SKM-1 treated with dmso at 0.1 percent for 144 hours (cell line): Measurements from ENCODE around the gene POU6F2.
"Not testable (repeated sequence)": the region's sequence is repeated elsewhere in the genome, so short reads cannot be mapped to it uniquely, and the experiment has no call there.

Source experiments
- DNase-seq: peaks from one replicate; lab custom pipeline; 2025; ENCODE audit not compliant: unreplicated experiment; lab: John Stamatoyannopoulos, UW

The POU6F2 gene

DNA sequence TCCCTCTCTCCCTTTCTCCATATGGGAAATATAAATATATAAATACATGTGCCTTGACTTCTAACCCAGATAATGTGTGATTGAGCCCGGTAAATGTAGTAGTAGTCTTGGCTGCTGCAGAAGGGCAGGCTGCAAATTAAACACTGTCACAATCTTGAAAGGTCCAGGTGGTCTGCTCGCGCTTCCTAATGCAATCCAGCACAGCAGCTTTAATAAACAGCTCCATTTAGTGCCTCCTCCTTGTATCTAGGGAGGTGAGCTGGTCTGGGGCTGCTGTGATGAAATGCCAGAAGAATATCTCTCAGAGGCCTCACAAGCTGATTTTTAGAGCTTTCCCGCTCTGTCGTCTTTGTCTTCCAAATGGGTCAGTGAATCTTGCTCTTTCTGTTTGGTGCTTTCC, 782 bp downstream of the POU6F2 start:
- DNase-seq: no peak

DNA sequence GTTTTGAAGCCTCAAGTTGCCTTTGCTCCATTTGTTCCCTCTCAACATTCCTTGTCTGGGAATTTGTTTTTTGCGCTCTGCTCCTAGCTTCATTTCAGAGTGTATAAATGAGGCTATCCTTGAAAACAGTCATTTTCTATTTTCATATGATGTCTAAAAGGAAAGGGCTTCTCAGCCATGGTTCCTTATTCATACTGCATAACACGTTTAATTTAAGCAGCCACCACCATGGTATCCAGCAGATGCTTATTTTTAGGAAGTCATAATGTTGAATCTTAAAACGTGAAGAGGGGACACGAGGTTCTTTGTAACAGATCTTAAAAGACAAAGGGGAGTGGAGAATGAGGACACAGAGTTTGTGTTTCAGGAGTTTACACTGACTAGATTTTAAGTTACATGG, 14.5 kb downstream of the POU6F2 start:
- no peak for DNase-seq

DNA sequence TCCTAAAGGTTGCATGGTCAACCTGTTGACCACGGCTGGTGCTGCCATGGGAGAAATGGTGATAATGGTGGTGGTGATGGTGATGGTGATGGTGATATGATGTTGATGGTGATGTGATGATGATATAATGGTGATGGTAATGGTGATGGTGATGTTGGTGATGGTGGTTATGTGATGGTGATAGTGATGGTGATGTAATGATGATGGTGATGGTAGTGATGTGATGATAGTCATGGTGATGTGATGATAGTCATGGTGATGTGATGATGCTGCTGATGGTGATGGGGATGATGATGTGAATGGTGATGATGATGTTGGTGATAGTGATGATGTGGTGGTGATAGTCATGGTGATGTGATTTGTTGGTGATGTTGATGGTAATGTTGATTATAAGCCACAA, 23.9 kb downstream of the POU6F2 start:
- DNase-seq: no peak

DNA sequence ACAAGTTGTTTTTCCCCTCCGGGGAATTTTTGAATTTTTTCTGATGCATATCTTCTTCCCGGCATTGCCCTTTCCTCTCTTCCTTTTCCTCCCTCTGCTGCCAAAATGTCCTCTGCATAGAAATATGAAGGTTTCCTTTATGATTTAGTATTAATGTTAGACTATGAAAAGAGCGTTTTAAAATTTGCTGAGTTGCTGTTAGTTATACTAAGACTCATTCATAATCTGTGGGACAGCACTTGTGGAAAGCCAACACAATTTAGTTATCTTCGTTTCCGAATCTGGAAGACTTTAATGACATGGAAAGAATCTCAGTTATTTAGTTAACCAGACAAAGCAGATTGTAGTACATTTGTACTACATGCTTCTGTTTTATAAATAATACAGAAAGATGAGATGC, 25.0 kb downstream of the POU6F2 start:
- DNase-seq: no peak

DNA sequence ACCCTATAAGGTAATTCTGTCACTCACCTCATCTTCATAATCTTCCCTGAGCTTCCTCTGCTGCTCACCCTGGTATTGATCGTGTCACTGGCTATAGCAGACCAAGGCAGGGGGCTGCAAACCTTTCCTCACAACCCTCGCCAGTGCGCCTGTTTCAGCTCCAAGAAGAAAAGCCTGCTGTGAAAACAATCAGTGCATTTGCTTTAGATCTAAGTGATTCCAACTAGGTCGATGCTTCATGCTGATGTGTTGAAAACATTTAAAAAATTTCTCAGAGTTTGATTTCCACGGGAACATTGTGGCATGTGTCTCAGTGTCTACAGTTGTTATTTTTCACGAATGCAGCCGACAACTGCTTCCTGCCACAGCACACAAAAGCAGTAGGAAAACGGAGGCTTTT, 27.3 kb downstream of the POU6F2 start:
- DNase-seq: no peak

DNA sequence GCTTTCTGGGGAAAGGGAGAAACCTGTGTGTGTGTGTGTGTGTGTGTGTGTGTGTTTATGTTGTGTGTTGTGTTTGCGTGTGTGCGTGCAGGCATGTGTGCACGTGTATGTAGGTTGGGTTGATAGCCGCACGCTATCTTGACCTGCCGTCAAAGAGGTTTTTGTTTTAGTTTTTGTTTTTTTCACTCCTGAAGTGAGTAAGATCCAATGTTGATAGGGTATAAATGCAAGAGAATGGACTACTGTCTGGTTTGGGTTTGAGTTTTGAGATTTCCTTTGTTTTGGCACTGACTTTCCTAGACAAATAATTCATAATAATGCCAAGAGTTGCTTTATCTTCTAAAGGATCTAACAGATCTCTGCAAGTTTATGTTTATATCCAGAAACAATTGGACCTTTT, 27.8 kb downstream of the POU6F2 start:
- no peak for DNase-seq

DNA sequence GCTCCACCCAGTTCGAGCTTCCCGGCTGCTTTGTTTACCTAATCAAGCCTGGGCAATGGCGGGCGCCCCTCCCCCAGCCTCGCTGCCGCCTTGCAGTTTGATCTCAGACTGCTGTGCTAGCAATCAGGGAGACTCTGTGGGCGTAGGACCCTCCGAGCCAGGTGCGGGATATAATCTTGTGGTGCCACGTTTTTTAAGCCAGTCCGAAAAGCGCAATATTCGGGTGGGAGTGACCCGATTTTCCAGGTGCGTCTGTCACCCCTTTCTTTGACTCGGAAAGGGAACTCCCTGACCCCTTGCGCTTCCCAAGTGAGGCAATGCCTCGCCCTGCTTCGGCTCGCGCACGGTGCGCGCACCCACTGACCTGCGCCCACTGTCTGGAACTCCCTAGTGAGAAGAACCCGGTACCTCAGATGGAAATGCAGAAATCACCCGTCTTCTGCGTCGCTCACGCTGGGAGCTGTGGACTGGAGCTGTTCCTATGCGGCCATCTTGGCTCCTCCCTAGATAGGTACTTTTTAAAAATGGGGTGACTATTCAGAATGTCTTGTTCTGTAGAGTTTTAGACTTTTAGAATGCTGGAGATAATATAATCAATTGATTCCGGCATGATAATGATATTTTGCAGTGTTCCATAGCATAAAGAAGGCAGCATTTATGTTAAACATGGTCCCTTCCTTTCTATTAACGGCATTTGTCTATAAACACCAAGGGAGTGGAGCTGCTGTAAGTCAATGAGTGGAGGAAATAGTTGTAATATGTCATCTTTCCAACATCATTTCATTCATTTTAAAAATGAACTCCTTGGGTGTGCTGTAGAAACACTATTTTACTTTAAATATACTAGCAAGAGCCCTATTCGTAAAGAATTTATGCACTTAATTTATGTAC, 35.6 kb downstream of the POU6F2 start:
- not testable (repeated sequence) for DNase-seq

DNA sequence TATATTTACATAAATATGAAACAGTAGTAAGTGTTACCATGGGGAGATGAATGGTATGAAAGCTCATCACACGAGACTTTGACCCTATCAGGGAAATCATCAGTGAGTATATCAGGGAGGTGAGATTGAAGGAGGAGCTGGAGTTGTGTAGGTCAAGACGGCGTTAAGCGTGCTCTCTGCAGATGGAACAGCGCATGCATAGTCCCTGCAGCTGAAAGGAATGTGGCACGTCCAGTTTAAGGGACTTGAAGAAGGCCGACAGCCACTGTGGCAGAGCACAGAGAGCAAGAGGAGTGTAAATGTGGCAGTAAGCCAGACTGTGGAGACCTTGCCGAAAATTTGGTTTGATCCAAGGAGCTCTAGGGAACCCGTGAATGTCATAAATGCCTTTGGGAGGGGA, 38.9 kb downstream of the POU6F2 start:
- no peak for DNase-seq

DNA sequence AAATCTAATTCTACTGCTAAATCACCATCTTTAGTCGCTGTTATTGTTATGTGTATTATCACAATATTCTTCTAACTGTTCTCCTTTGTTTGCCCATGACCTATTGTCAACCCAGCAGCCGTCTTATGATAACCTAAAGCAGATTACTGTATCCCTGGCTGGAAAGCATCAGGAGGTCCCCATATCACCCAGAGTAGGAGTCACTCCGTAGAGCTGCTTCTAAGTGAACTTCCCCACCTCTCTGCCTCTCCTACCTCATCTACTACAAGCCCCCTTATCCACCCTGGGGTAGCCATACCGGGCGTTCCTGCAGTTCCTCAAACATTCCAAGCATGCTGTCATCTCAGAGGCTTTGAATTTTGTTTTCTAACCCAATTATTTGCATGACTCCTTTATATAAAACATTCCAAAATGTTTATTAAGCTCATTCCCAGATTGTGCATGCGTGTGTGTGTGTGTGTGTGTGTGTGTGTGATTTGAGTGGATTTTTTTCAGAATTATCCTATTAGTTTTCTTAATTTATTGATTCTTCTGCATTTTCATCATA, 39.7 kb downstream of the POU6F2 start:
- DNase-seq: no peak

DNA sequence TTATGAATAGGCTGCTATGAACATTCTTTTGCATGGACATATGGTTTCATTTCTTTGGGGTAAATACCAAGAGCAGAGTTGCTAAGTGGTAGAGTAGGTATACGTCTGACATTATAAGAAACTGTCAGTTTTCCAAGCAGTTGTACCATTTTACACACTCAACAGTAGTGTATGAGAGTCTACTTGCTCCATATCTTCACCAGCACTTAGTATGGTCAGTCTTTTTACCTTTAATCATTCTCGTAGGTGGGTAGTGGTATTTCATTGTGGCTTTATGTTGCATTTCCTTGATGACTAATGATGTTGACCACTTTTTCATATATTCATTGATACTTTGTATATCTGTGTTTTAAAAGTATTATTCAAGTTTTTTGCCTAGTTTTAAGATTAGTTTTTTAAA, 45.1 kb downstream of the POU6F2 start:
- no peak for DNase-seq

DNA sequence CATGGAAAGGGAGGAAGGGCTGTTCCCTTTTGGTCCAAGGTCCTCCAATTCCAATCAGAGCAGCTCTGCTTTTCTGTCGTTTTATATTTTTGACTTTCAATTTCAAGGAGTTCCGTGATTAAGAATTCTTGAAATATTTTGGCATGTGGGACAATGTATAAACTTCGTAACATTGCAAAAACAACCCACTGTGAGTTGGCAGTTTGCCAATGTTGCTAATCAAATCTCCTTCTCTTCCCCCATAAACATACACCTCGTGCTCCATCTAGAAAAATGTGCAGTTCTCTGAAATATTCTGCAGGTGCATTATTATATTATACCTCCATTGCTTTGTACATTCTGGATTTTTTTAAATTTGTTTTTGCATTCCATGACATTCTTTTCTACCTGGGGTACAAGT, 49.8 kb downstream of the POU6F2 start:
- DNase-seq: no peak

DNA sequence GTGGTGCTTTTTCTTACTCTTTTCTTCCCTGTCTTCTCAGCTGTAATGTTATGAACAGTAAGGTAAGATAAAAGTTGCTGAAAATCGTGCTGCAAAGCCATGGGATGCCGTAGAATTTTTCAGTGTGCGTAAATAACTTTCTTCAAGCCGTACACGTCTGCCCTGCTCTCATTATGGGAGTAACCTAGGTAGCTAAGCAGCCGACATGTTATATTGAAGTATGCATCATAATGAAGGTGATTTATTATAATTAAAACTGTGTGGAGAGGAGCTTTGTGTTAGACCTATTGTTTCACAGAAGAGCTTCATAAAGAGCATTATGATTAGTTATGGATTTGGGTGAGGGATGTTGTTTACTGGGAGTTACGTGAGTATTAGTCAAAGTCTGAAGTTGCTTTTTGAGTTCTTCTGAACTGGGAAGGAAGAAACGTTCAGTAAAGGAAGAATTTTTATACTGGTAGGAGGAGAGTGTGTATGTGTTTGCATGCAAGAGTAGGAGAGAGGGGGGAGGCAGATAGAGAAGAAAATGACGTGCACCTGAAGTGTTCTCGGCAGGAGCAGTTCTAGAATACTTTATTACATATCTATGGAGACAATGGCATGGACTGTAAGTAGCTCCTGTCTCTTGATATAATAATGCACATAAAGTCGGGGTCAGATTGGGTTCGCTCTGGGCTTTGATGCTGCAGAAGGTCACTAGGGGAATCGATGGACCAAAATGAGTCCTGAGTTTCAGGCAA, 56.3 kb downstream of the POU6F2 start:
- DNase-seq: no peak

DNA sequence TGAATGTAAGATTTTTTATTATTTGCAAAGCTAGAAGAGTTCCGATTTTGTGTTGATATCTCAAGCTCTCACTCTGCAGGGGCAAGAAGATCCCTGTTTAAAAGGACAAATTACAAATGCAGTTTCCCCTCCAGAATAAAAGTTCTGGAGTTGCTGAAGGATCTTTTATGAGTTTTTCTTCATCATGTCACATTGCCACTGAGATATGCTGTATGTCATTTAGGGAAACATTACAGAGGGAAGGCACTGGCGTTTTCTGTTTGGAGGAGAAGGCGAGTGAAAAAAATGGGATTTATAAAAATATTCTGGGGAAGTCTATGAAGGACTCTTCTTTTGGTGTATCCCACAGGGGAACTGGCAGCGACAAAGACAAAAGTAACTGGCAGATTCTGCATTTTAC, 57.4 kb downstream of the POU6F2 start:
- DNase-seq: no peak

DNA sequence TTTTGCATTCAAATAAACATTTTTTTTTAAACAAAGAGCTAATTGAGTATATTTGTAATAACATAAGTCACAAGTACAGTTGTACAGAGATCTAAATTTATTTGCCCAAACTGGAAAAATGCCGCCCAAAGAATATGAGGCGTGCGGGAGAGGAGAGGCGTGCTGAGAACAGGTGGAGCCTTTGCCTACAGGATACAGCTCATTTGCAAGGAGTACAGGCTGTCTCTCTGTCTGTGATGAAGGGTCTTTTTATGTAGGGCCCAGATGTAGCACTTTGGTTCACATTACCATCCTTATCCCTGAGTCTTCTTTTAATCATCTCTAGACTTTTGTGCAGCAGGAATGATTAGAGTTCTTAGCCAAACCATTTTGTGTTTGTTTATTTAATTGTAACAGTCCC, 58.2 kb downstream of the POU6F2 start:
- no peak for DNase-seq

DNA sequence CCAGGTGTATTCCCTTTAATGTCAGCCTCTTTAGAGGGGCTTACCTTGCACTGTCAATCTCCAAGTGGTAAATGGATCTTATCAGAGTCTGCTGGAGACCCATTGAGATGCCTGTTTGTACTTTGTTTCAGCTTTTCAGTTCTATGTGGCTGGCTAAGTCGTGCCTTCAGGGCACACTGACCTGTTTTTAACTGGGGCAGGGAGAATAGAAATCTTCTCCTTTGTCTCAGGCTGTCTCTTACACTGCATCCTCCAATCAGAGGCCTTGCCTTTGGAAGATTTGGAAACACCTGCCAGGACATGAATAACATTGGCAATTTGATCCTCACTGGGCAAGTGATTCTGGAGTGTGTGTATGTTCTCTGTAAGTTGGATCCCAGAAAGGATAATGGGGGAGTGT, 65.0 kb downstream of the POU6F2 start:
- no peak for DNase-seq

DNA sequence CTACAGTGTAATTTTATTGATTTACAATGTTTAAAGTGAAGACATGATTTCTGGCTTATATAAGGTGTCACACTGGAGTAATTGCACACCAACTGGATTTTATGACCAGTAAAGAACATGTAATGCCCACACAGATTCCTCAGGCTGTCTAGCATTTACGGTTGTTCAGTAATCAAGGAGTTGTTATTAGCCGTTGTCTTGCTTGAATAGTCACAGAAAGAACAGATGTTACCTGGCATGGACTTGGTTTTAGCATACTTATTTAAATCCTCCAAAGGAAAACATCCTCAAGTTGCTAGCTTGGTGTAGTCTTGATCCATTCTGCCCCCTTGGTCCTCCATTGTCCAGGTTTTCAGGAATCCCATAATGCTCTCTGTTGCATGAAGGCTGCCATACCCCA, 65.8 kb downstream of the POU6F2 start:
- no peak for DNase-seq

DNA sequence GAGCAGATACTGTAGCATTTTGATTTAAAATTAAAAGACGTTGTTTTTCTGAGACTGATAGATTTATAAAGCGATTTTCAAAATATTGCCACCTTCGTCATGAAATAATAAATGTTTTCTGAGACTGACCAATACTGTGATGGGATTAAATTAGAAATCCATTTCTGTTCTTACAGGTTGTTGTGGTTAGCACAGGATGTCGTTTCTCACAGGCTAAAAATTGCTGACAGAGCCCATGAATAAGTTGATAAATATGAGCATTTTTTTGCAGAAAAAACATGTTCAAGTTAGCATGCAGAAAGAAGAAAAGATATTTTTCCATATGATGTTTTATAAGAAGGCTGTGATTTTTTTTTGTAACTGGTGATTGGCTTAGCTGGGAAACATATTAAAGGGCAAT, 66.8 kb downstream of the POU6F2 start:
- no peak for DNase-seq

DNA sequence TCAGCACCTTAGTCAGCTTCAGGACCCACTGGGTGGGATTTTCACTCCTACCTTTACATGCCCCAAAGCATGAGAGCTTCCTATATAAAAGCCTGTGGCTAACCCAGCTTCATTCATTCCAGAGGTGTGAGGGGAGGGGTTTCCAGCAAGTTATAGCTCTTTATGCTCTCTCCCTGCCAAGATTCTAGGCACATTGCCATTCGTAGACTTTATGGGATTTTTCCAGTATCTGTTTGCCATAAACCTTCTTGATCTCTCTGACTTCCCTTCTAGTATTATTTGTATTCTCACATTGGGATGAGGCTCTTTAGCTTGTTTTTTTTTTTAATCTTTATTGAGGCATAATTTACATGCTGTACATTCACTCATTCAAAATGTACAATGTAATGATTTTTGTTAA, 67.5 kb downstream of the POU6F2 start:
- DNase-seq: no peak

DNA sequence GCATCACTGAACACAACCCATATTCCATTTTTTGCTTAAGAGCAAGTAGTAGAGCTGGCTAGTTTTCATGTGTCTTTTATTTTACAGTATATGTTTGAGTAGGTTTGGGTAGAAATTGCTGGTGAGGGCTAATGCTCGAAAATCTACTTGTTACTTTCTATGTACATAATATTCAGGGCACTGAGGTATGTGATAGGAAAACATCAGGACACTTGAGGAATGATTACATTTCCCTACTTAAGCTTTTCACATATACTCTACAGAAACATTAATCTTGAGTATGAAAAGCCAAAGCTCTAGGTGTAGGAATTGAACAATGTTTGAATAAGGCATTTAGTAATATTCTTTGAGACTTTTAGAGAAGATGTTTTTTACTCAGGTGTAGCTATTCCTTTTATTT, 73.6 kb downstream of the POU6F2 start:
- no peak for DNase-seq

DNA sequence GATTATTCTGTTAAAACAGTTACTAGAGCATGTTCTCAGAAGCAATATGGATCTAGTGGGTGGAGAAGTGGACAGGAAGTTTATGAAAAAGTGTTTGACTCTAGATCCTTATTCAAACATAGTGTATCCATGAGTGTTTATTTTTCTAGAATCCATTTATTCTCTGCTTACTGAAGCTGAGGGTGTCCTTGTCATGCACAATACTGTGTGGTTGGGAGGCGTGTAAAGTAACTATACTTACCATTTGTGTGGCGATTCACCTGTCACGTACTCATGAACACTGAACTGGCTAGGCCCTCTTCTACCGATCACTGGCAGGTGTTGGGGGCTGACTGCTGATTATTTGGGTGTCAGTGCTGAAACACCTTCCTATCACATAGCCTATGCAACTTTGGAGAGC, 74.0 kb downstream of the POU6F2 start:
- DNase-seq: no peak

DNA sequence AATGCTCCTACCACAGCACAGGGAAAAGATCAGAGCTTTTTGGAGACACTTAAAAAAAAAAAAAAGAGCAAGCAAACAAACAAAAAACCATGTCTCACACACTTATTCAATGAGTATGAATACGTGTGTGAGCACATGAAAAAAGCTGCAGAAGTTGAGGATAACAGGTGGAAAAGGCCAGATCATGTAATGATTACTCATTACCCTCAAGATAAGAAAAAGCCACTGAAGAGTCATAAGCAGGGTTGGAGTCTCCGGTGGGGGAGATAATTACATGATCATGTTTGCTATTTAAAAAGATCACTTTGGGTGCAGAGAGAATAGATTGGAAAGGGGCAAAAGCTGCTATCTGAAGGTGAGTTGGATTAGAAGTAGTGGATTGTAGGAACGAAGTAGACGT, 77.0 kb downstream of the POU6F2 start:
- no peak for DNase-seq

DNA sequence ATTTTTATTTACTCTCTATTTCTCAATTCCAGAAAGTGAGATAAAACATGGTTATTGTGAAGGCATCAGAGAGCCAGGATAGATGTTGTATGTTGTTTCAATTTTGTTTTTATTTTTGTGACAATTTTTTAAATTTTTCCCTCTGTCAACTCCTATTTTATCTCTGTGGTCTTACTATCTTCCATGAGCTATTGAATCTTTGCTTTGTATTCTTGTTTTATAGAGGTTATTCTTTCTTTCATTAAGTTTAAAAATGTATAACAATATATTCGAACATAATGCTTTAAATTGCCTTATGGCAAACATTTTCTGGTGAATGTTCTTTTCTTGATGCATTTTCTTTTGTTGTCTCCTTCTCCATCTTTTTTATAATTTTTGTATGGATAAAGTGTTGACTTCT, 78.4 kb downstream of the POU6F2 start:
- DNase-seq: no peak
